GM23248 (cell line): ENCODE measurements around the gene NRCAM.

Experiments
- EZH2 ChIP-seq: fragments of 200-600 bp; sonication (generic); IDR thresholded peaks from 2 replicates; pipeline ENCODE4 v1.6.1; 2018; ENCODE audit warnings: antibody characterized with exemption, mild to moderate bottlenecking; ENCODE audit not compliant: insufficient read depth, poor library complexity, severe bottlenecking
- EZH2phosphoT487 ChIP-seq: fragments of 200-600 bp; sonication (generic); IDR thresholded peaks from 2 replicates; pipeline ENCODE4 v1.6.1; 2018; ENCODE audit warnings: antibody characterized with exemption, moderate library complexity, mild to moderate bottlenecking, low read depth; ENCODE audit not compliant: insufficient read depth

DNA sequence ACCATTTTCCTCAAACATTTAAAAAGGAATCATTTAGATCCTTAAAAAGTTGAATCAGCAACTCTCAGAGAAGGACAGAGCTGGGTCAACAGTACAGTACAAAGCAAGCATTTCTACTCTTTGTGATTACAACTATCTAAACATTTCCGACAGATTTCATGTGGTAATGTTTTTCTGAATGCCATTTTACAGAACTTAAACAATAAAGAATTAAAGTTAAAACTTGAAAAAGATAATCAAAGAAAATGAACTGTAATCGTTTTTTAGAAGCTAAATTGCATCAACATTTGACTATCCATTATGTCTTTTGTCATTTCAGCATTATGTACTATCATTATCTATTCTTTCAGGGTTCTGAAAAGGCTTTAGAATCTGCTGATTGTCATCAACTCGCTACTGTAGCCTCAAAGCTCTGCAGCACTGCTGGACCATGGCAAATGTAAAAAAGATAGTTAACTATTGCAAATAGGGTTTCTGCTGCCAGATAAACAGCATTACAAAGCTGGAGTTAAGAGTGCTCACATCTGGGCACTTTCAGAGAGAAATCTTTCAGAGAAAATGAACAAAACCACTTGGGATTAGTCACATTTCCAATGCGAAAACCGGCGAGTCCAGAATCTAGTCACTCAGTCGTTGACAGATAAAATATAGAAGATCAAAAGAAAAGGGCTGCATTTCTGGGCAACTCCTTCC lies 165.6 kb downstream of the NRCAM start:
- TF ChIP-seq EZH2 (no peak), EZH2phosphoT487 (no peak)
